HG02623 (cell line): ENCODE results near the gene CSRNP2.
"Not testable (repeated sequence)": the region's sequence is repeated elsewhere in the genome, so short reads cannot be mapped to it uniquely, and the experiment has no call there.

Source experiments
- ATAC-seq: cut with Tn5 transposase; IDR thresholded peaks from one replicate; pipeline ENCODE4 v1.9.1; 2021; ENCODE audit warnings: moderate library complexity; ENCODE audit not compliant: unreplicated experiment

Gene CSRNP2

GRCh38 chr12:51028126-51028812, 55.1 kb downstream of the CSRNP2 start:
- ATAC-seq = no peak

DNA sequence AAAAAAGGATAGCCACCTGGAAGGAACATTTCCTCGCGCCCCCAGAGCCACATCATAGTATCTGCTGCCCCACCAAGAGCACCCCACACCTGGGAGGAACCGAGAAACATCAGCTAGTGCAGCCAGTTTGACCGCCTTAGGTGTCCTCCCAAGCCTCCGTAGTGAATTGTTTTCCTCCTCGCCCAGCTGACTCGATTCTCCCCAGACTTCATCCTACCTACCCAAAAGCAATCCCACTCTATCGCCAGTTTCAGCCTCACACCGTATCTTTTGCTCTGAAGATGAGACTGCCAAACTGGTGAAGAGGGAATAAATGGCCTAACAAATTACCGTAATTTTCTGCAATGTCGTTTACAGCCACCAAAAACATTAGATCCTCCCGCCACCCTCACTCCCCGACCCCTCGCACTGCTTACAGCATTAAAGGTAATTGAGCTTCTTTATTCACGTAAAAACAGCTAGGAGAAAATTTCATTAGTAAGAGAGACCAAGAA, 56.0 kb downstream of the CSRNP2 start:
- no peak for ATAC-seq

- ATAC-seq = peak; percentile 89
Observed at GRCh38 chr12:51025836-51026638, 57.4 kb downstream of the CSRNP2 start, which contains the start of gene SLC11A2. Gene SLC11A2 (minus strand): TSS chr12:51026384. CDS start chr12:51010728, 15,656 bp downstream.

DNA sequence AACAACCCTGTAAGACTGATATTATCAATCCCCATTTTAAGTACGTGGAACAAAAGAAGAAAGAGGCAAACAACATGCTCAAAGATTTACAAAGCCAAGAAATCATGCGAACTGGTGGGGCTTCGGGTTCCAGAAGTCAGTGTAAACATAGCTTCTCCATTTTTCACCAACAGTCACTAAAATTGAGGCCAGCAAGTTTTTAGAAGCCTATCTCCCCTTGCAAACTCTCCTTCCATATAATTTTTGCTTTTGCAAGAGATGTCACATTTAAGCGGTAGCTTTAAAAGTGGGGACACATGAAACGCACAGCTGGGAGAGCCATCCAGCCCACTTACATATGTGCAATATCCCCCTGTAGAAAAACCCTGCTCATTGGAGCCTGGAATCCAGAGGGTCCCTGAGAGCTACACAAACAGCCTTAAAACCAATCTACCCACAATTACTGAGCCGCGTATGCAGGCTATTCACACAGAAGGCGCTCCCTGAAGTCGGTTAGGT, 58.0 kb downstream of the CSRNP2 start:
- ATAC-seq = no peak

DNA sequence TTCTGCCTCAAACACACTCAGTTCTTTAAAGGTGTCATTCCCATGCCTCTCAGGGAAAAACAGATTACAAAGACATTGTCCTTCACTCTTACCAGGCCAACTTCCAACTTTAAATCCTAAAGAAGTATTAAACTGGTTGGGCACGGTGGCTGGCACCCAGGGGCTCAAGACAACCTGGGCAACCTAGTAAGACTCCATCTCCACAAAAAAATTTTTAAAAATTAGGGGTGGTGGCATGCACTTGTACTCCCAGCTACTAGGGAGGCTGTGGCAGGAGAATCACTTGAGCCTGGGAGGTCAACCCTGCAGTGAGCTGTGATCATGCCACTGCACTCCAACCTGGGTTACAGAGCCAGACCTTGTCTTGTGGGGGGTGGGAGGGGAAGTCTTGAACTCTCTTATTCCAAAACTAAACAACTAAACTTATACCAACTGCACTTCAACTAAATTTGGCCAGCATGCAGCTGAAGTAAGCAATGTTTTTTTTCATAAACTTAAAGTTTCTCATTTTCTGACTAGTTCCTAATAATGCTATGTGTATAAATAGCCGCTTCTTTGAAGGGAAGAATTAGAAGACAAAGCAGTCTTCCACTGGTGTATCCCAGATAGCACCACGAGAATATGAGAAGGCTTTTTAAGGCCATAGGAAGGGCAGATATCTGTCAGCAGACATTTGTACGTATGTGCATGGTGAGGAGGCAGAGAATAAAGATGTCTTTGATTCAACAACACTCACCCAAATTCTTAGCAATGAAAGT, 59.6 kb downstream of the CSRNP2 start:
- ATAC-seq = no peak

GRCh38 chr12:51021694-51022093, 61.7 kb downstream of the CSRNP2 start:
- no peak for ATAC-seq

- no peak for ATAC-seq
Observed at GRCh38 chr12:51020448-51021182, 62.8 kb downstream of the CSRNP2 start.

GRCh38 chr12:51019927-51020326, 63.5 kb downstream of the CSRNP2 start:
- ATAC-seq = no peak

DNA sequence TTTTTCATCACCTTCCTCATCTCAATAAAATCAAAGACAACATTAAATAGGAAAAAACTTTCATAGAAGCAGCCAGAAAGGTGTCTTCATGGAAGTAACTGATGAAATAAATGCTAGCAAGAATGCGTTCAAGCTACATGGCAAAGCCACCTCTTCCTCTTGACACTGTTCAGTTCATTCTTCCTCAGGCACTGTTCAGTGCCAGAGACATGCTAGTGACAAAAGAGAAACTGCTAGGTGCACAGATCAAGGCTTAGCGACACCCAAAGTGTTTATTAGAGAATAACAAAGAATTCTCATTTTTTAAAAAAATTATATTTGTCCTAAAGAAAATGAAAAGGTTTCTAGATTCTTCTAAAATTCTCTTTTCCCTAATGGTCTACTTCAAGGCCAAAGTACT, 64.4 kb downstream of the CSRNP2 start:
- no peak for ATAC-seq

GRCh38 chr12:51017452-51017851, 65.9 kb downstream of the CSRNP2 start:
- no peak for ATAC-seq

GRCh38 chr12:51014467-51014866, 68.9 kb downstream of the CSRNP2 start:
- ATAC-seq = not testable (repeated sequence)

GRCh38 chr12:51013441-51013840, 70.0 kb downstream of the CSRNP2 start:
- no peak for ATAC-seq

GRCh38 chr12:51012570-51013236, 70.7 kb downstream of the CSRNP2 start:
- no peak for ATAC-seq

- ATAC-seq = no peak
Observed at GRCh38 chr12:51011955-51012354, 71.4 kb downstream of the CSRNP2 start.
